Tibial nerve (tissue), 4 donors: ENCODE results near the gene DMTF1.

Experiments
- CTCF ChIP-seq, 5 experiments: fragments of 200-600 bp in 3 of 5; fragments of 450-650 bp in 2 of 5; sonication (generic) in 3 of 5; IDR thresholded peaks; one replicate each; pipeline ENCODE4 v1.5.1; 2016 to 2019; ENCODE audit warnings: antibody characterized with exemption in 5 of 5, mild to moderate bottlenecking in 3 of 5, moderate library complexity in 2 of 5
- EP300 ChIP-seq, 2 donors: sonication (generic); formaldehyde crosslinking; IDR thresholded peaks; one replicate each; pipeline ENCODE4 v1.6.1; 2017; ENCODE audit warnings: antibody characterized with exemption in 2 of 2, mild to moderate bottlenecking in 1 of 2
- POLR2A ChIP-seq, 2 donors: fragments of 450-650 bp; IDR thresholded peaks; one replicate each; pipeline ENCODE4 v1.6.1; 2017; ENCODE audit warnings: antibody characterized with exemption in 2 of 2, mild to moderate bottlenecking in 2 of 2, moderate library complexity in 2 of 2

GRCh38 chr7:87209295-87209924 lies 57.2 kb downstream of the DMTF1 start:
- TF ChIP-seq CTCF (IDR thresholded peaks at IDR 0.05) = no peak
- no peak for TF ChIP-seq POLR2A (IDR thresholded peaks at IDR 0.05)
- no peak for TF ChIP-seq EP300 (IDR thresholded peaks at IDR 0.05)
